ENCODE results near the gene ZNF175. TPM values are rescaled to one million over a fixed set of nuclear protein-coding genes. Genes with fewer than 3 reads are reported as not detected.

Gene ZNF175
- total RNA-seq, 1 experiment from 2014 or later, result 8.5 TPM

GRCh38 chr19:51551673-51552432, 19.2 kb upstream of the ZNF175 start:
- Histone ChIP-seq H4K20me1 (ENCODE audit: low read length) (no peaks in the 10 kb centered on the region), H3K4me2 (ENCODE audit: low read length) (no peak overlapping the region), H3K4me3 (ENCODE audit: low read length) (no peak overlapping the region), H3K27ac (ENCODE audit: low read length) (no peak overlapping the region), H3F3A (ENCODE audit: low read length, unreplicated experiment) (no peaks in the 10 kb centered on the region), H3K9me2 (replicated peaks; ENCODE audit: low read length) (no peaks in the 10 kb centered on the region), H3K79me2 (ENCODE audit: low read length) (no peaks in the 10 kb centered on the region), H3K9ac (ENCODE audit: low read length) (no peak overlapping the region), H3K9me3 (ENCODE audit: low read length) (no peaks in the 10 kb centered on the region), H3K36me3 (ENCODE audit: low read depth, low read length) (no peaks in the 10 kb centered on the region), H2AFZ (ENCODE audit: low read length) (no peak overlapping the region), H3K4me1 (ENCODE audit: insufficient read depth, low read length) (peaks cover 9% of the 10 kb centered on the region), H3K27me3 (ENCODE audit: low read length) (peaks cover 14% of the 10 kb centered on the region; the same call in 1 of the 2 replicates)
- intact Hi-C loops (cut with micrococcal nuclease), result no loop called here
- no peak for DNase-seq
- TF ChIP-seq EZH2 (IDR thresholded peaks at IDR 0.05; ENCODE audit: low read length, unreplicated experiment) (no peak), CTCF (conservative IDR thresholded peaks at IDR 0.05; ENCODE audit: low read depth, low read length) (no peak), EZH2phosphoT487 (IDR thresholded peaks at IDR 0.05; ENCODE audit: borderline replicate concordance, low read length) (no peak)
- BruUV-seq (replicated peaks), result no TSS peak
- ChIA-PET POLR2A (ENCODE audit: unreplicated experiment) (no interaction called here), CTCF (no interaction called here)
- ATAC-seq, result no peak

- H3K9ac ChIP-seq (ENCODE audit: low read length), result no peak overlapping the region
- intact Hi-C loops (cut with micrococcal nuclease), result no loop called here
- no peaks in the 10 kb centered on the region for H3F3A ChIP-seq (ENCODE audit: low read length, unreplicated experiment)
- peaks cover 2% of the 10 kb centered on the region for H3K4me1 ChIP-seq (ENCODE audit: insufficient read depth, low read length)
- no peaks in the 10 kb centered on the region for H3K9me3 ChIP-seq (ENCODE audit: low read length)
- no peaks in the 10 kb centered on the region for H3K9me2 ChIP-seq (replicated peaks; ENCODE audit: low read length)
- H3K4me3 ChIP-seq (ENCODE audit: low read length), result no peak overlapping the region
- H4K20me1 ChIP-seq (ENCODE audit: low read length), result no peaks in the 10 kb centered on the region
- no TSS peak for BruUV-seq (replicated peaks)
- H3K27ac ChIP-seq (ENCODE audit: low read length), result no peak overlapping the region
- ATAC-seq, result no peak
- peaks cover 17% of the 10 kb centered on the region; the same call in 1 of the 2 replicates for H3K27me3 ChIP-seq (ENCODE audit: low read length)
- ChIA-PET POLR2A (ENCODE audit: unreplicated experiment) (no interaction called here), CTCF (no interaction called here)
- H2AFZ ChIP-seq (ENCODE audit: low read length), result no peak overlapping the region
- DNase-seq, result no peak
- H3K36me3 ChIP-seq (ENCODE audit: low read depth, low read length), result no peaks in the 10 kb centered on the region
- no peaks in the 10 kb centered on the region for H3K79me2 ChIP-seq (ENCODE audit: low read length)
- TF ChIP-seq EZH2phosphoT487 (IDR thresholded peaks at IDR 0.05; ENCODE audit: borderline replicate concordance, low read length) (no peak), EZH2 (IDR thresholded peaks at IDR 0.05; ENCODE audit: low read length, unreplicated experiment) (no peak), CTCF (conservative IDR thresholded peaks at IDR 0.05; ENCODE audit: low read depth, low read length) (no peak)
- no peak overlapping the region for H3K4me2 ChIP-seq (ENCODE audit: low read length)
These were observed 18.5 kb upstream of the ZNF175 start for GRCh38 chr19:51552608-51552995.

GRCh38 chr19:51552996-51553725, 17.9 kb upstream of the ZNF175 start:
- no peak overlapping the region for H2AFZ ChIP-seq (ENCODE audit: low read length)
- no peaks in the 10 kb centered on the region for H4K20me1 ChIP-seq (ENCODE audit: low read length)
- no peak overlapping the region for H3K9ac ChIP-seq (ENCODE audit: low read length)
- POLR2A ChIA-PET (ENCODE audit: unreplicated experiment), result no interaction called here
- no peak overlapping the region for H3K4me3 ChIP-seq (ENCODE audit: low read length)
- peak; percentile 73 for ATAC-seq
- H3K27me3 ChIP-seq (ENCODE audit: low read length), result peaks cover 19% of the 10 kb centered on the region; the same call in 1 of the 2 replicates
- no peak overlapping the region for H3K4me2 ChIP-seq (ENCODE audit: low read length)
- no peaks in the 10 kb centered on the region for H3K4me1 ChIP-seq (ENCODE audit: insufficient read depth, low read length)
- no TSS peak for BruUV-seq (replicated peaks)
- DNase-seq, result peak; percentile 84
- H3F3A ChIP-seq (ENCODE audit: low read length, unreplicated experiment), result no peaks in the 10 kb centered on the region
- H3K79me2 ChIP-seq (ENCODE audit: low read length), result no peaks in the 10 kb centered on the region
- no peaks in the 10 kb centered on the region for H3K36me3 ChIP-seq (ENCODE audit: low read depth, low read length)
- no peaks in the 10 kb centered on the region for H3K9me3 ChIP-seq (ENCODE audit: low read length)
- TF ChIP-seq EZH2 (IDR thresholded peaks at IDR 0.05; ENCODE audit: low read length, unreplicated experiment), result no peak
- no peak for TF ChIP-seq EZH2phosphoT487 (IDR thresholded peaks at IDR 0.05; ENCODE audit: borderline replicate concordance, low read length)
- TF ChIP-seq CTCF (conservative IDR thresholded peaks at IDR 0.05; ENCODE audit: low read depth, low read length), result no peak
- intact Hi-C loops (cut with micrococcal nuclease), result no loop called here
- no peak overlapping the region for H3K27ac ChIP-seq (ENCODE audit: low read length)
- H3K9me2 ChIP-seq (replicated peaks; ENCODE audit: low read length), result no peaks in the 10 kb centered on the region
- CTCF ChIA-PET, result no interaction called here
